ENCODE data around the gene PLK5. TPM values are rescaled to one million over a fixed set of nuclear protein-coding genes. Genes with fewer than 3 reads are reported as not detected.

The PLK5 gene
- total and polyA plus RNA-seq, 2 donors from 2014 or later = not detected

DNA sequence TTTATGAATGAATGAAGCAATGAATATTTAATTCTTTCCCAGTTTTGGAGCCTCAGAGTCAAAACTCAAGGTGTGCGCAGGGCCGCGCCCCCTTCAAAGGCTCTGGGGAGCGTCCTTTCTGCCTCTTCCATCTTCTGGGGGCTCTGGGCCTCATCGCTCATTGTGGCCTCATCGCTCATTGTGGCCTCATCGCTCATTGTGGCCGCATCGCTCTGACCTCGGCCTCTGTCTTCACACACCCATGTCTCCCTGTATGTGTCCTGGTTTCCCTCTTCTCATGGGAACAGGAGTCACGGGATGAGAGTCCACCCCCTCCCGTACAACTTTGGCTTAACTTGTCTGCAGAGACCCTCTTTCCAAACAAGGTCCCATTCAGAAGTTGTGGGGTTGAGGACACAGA, 47.5 kb downstream of the PLK5 start:
- no peaks in the 10 kb centered on the region for H3K9me3 ChIP-seq (ENCODE audit: control insufficient read depth in 2 of 3, insufficient read depth in 1 of 3, low read length in 3 of 3)
- H3K27me3 ChIP-seq (ENCODE audit: control insufficient read depth, insufficient read depth, low read length) = no peaks in the 10 kb centered on the region
- FAIRE-seq (no peak), DNase-seq (no peak)
- no peaks in the 10 kb centered on the region for H3K36me3 ChIP-seq (ENCODE audit: control insufficient read depth in 2 of 3, insufficient read depth in 3 of 3, low read length in 3 of 3)
- H3K27ac ChIP-seq (ENCODE audit: low read depth in 2 of 2, low read length in 2 of 2) = no peak overlapping the region
- intact Hi-C loops (cut with DNase I) = no loop called here
- TF ChIP-seq, protein P1, sequence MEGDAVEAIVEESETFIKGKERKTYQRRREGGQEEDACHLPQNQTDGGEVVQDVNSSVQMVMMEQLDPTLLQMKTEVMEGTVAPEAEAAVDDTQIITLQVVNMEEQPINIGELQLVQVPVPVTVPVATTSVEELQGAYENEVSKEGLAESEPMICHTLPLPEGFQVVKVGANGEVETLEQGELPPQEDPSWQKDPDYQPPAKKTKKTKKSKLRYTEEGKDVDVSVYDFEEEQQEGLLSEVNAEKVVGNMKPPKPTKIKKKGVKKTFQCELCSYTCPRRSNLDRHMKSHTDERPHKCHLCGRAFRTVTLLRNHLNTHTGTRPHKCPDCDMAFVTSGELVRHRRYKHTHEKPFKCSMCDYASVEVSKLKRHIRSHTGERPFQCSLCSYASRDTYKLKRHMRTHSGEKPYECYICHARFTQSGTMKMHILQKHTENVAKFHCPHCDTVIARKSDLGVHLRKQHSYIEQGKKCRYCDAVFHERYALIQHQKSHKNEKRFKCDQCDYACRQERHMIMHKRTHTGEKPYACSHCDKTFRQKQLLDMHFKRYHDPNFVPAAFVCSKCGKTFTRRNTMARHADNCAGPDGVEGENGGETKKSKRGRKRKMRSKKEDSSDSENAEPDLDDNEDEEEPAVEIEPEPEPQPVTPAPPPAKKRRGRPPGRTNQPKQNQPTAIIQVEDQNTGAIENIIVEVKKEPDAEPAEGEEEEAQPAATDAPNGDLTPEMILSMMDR (IDR thresholded peaks at IDR 0.05; ENCODE audit: borderline replicate concordance, extremely low read depth, insufficient read depth) = no peak
- H3K9ac ChIP-seq (ENCODE audit: low read length in 3 of 3) = no peak overlapping the region
- H3K4me1 ChIP-seq (ENCODE audit: control insufficient read depth in 2 of 3, insufficient read depth in 2 of 3, low read depth in 1 of 3, low read length in 3 of 3) = peaks cover 0 to 3% (median 0%) of the 10 kb centered on the region in 3 donors
- no peak overlapping the region for H3K4me3 ChIP-seq (ENCODE audit: low read length in 3 of 3)

DNA sequence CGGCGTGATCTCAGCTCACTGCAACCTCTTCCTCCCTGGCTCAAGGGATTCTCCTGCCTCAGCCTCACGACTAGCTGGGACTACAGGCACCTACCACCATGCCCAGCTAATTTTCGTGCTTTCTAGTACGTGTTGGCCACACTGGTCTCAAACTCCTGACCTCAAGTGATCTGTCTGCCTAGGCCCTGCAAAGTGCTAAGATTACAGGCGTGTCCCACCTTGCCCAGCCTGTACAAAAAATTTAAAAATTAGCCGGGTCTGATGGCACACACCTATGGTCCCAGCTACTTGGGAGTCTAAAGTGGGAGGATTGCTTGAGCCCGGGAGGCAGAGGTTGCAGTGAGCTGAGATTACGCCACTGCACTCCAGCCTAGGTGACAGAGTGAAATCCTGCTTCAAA, 48.9 kb downstream of the PLK5 start:
- H3K27me3 ChIP-seq (ENCODE audit: control insufficient read depth, insufficient read depth, low read length) = no peaks in the 10 kb centered on the region
- H3K36me3 ChIP-seq (ENCODE audit: control insufficient read depth in 2 of 3, insufficient read depth in 3 of 3, low read length in 3 of 3) = peaks cover 0 to 2% (median 0%) of the 10 kb centered on the region in 3 donors
- no peak for DNase-seq
- no peak overlapping the region for H3K9ac ChIP-seq (ENCODE audit: low read length in 3 of 3)
- TF ChIP-seq, protein P1 (IDR thresholded peaks at IDR 0.05; ENCODE audit: borderline replicate concordance, extremely low read depth, insufficient read depth) = no peak
- no peak overlapping the region for H3K4me3 ChIP-seq (ENCODE audit: low read length in 3 of 3)
- H3K4me1 ChIP-seq (ENCODE audit: control insufficient read depth in 2 of 3, insufficient read depth in 2 of 3, low read depth in 1 of 3, low read length in 3 of 3) = peaks cover 0 to 3% (median 0%) of the 10 kb centered on the region in 3 donors
- H3K27ac ChIP-seq (ENCODE audit: low read depth in 2 of 2, low read length in 2 of 2) = no peak overlapping the region
- no peak for FAIRE-seq
- intact Hi-C loops (cut with DNase I) = no loop called here
- H3K9me3 ChIP-seq (ENCODE audit: control insufficient read depth in 2 of 3, insufficient read depth in 1 of 3, low read length in 3 of 3) = no peaks in the 10 kb centered on the region

DNA sequence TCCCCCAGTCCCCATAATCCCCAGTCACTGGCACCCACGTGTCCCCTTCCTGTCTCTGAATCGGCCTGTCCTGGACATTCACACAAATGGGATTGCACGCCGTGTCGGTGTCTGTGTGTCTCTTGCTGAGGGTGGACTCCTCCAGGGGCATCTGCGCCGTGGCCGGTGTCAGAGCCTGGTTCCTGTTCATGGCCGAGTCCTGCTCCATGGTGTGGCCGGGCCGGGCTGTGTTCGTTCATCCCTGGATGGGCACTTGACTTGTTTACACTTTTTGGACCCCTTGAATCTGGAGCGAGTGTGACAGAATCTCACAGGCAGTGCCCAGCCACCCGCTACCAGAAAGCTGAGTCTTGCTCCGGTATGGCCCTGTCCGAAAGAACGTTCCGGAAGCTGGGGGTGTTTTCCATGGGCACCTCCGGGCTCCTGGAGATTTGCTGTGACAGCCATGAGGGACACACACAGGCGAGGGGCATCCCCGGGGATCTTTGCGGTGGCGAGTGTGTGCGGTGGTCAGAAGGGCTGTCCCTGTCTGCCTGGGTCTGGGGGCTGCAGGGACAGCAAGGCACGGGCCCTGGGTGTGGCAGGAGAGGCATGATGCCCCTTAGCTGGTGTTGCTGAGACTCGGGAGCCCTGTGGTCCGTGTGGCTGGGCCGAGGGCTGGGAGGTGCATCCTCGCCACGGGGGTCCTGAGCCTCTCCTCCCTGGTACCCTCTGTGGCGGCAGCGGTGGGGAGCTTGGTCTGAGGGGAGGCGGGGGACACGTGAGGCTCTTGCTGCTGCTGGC, 50.7 kb downstream of the PLK5 start:
- Histone ChIP-seq H3K36me3 (ENCODE audit: control insufficient read depth in 2 of 3, insufficient read depth in 3 of 3, low read length in 3 of 3) (peaks cover 0 to 2% (median 0%) of the 10 kb centered on the region in 3 donors), H3K27me3 (ENCODE audit: control insufficient read depth, insufficient read depth, low read length) (no peaks in the 10 kb centered on the region), H3K4me1 (ENCODE audit: control insufficient read depth in 2 of 3, insufficient read depth in 2 of 3, low read depth in 1 of 3, low read length in 3 of 3) (no peaks in the 10 kb centered on the region), H3K9ac (ENCODE audit: low read length in 3 of 3) (no peak overlapping the region), H3K9me3 (ENCODE audit: control insufficient read depth in 2 of 3, insufficient read depth in 1 of 3, low read length in 3 of 3) (no peaks in the 10 kb centered on the region), H3K27ac (ENCODE audit: low read depth in 2 of 2, low read length in 2 of 2) (no peak overlapping the region), H3K4me3 (ENCODE audit: low read length in 3 of 3) (no peak overlapping the region)
- intact Hi-C loops (cut with DNase I) = no loop called here
- FAIRE-seq = no peak
- TF ChIP-seq, protein P1 (IDR thresholded peaks at IDR 0.05; ENCODE audit: borderline replicate concordance, extremely low read depth, insufficient read depth) = no peak
- no peak for DNase-seq
